Lung microvascular endothelial cell (primary cell): ENCODE results near the gene CDC42EP4. TPM values are rescaled to one million over a fixed set of nuclear protein-coding genes. Genes with fewer than 3 reads are reported as not detected.
A peak's percentile ranks its signal among the peaks of the same experiment; 100 is the strongest.
"Not testable (repeated sequence)": the region's sequence is repeated elsewhere in the genome, so short reads cannot be mapped to it uniquely, and the experiment has no call there.

Source experiments
- DNase-seq, 2 donors: peaks; one replicate each; pipeline versions ENCODE4 v3.0.0 to v3.0.0-alpha.2; 2010; ENCODE audit warnings: low read depth in 2 of 2
- total RNA-seq: library from RNA; depleted of rRNA; stranded (reverse); fragments of >200 nt; gene quantifications from 2 replicates; pipeline ENCODE4 v1.2.1, GENCODE V29; 2014

Gene CDC42EP4
- total RNA-seq, 1 donor from 2014 or later: 3.8 TPM

DNA sequence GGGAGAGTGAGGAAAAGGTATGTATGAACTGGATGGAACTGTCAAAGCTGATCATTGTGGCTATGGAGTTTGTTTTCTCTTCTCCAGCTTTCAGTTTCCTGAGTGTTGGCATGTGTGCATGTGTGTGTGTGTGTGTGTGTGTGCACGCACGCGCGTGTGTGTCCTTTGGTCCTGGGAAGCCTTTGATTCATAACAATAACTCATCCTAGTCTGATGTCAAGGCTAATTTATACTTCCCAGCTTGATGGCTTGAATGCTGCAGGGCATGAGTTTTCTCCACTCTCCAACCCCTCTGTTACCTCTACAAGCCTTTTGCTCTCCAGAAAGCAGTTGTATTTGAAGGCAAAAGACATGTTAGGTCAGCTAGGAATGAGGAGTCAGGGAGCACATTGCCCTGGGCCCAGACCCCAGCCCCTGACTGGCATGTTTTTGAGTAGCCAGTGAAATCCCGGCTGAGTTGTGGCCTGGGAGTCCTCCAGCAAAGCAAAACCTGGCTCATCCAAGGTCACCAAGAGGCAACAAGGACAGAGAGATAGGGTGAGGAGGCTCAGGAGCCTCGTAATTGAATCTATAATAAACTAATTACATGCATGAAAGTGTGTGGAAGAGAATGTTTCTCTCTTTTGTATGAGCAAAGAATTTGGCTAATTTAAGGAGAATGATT, 8.9 kb upstream of the CDC42EP4 start:
- DNase-seq: peak; percentile 8 to 45

DNA sequence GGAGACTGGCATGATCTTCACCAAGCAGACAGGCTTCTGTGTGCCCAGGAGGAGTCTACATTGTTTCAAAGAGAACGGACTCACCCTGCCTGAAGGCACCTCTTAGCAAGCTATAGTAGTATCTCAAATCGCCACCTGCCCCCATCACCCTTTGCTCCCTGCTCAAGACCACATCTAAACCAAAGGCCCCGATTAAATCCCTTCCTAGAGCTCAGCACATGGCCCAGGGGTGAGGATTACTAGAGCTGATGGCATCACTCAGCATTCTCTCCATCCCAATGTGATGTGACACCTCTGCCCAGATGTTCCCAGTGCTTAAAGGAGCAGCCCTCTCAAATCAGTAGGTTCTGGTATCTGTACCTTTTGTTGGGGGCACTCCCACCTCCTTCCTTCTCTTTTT, 8.0 kb upstream of the CDC42EP4 start:
- DNase-seq: no peak

DNA sequence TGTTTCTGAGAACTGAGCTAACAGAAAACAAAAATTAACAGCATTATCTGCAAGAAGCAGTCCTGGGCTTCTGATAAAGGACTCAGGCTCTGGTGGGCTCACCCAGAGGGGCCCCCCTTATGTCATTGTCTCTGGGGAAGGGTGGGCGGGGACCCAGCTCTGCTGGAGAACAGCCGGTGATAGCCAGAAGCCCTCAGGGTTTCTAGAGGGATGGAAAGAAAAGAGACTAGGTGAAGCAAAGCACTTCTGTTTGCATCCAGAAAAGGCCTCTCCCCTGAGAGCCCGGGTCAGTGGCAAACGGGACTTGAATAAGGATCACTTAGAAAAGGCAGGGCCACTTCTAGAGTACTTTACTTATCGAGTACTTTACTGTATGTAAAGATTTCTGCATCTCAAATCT, 7.0 kb upstream of the CDC42EP4 start:
- no peak for DNase-seq

DNA sequence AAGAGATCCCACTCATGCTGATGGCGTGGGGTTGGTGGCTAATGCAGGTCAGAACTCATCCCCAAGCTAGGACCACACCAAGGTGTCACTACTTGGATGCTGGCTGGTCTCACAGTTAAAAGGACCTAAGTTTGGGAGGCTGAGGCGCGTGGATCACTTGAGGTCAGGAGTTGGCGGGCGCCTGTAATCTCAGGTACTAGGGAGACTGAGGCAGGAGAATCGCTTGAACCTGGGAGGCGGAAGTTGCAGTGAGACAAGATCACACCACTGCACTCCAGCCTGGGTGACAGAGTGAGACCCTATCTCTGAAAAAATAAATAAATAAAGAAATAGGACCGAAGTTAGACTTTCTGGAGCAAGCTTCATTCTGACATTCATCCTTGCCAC, 6.6 kb upstream of the CDC42EP4 start:
- no peak for DNase-seq

DNA sequence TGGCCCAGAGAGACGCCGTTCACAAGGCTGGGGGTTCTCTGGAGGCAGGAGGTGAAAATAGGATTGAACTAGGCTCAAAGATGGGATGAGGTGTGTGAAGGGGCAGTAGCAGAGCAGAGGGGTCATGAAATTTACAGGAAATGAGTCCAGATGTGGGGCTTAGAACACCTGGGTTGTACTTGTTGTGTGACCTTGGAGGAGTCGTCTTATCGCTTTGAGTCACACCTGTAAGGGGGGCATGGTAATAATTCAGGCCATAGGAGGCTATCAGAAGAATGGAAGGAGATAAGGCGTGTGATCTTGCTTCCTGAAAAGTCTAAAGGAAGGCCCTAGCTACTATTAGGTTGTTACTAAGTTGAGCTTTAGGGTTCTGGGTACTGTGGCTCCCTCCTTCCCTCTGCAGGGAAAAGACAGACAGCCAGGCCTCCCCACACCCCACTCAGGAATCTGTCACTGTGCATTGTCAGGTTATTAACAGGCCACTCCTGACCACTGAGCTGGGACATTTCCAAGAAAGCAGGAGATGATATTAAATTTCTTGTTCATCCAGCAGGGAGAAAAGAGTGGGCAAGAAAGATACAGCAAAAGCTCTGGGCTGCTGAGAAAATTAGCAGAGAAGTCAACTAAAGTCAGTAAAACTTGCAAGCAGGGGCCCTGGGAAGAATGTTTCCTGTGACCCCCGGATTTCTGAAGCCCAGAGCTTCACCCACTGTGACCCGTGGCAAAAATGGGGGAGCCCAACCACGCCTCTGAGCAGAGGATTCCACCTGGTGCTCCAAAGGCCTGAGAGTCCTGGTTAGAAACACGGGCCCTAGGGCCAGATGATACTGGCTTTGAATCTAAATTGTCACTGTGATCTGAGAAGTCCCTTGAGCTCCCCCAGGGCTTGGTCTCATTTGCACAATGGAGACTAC, 6.0 kb upstream of the CDC42EP4 start:
- no peak for DNase-seq

DNA sequence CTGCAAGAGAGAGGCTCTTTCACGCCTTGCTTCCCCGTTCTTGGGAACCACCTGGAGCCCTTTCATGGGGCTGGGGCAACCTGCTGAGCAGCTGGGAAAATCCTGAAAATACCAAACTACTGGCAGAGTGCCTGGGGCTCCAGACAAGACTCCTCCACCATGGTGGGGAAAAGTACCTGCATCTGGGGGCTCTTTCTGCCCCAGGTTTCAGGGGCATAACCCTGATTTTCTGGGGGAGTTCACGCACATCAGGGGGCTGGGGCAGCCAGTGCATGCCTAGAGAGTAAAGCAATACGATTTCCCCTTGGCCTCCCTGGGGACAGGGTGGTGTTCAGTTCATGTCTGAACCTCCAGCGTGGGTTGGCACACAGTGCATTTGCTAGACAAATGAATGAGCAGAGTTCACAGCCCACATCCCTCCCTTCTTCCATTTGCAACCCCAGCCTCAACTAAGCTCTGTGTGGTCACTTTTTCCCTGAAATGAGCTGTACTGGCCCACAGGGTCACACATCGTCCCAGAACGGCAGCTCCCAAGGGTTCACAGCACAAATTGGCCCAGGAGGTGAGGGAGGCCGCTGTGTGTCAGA, 5.2 kb upstream of the CDC42EP4 start:
- DNase-seq: no peak

DNA sequence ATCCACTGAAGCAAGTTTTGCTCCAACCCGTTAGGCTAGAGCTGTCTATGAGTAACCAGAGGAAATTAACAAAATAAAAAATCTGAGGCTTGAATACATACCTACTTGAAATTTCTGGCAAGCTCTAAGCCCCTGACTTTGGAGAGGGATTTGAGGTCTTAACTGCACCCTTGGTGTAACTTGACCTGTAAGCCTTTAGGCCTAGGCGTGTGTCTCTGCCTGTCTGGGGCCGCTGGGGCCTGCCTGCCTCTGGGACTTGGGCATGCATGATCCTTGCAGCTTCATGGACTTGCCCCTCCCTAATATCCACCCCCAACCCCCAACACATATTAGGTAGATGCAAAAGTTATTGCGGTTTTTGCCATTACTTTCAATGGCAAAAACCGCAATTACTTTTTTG, 3.7 kb upstream of the CDC42EP4 start:
- DNase-seq: no peak

DNA sequence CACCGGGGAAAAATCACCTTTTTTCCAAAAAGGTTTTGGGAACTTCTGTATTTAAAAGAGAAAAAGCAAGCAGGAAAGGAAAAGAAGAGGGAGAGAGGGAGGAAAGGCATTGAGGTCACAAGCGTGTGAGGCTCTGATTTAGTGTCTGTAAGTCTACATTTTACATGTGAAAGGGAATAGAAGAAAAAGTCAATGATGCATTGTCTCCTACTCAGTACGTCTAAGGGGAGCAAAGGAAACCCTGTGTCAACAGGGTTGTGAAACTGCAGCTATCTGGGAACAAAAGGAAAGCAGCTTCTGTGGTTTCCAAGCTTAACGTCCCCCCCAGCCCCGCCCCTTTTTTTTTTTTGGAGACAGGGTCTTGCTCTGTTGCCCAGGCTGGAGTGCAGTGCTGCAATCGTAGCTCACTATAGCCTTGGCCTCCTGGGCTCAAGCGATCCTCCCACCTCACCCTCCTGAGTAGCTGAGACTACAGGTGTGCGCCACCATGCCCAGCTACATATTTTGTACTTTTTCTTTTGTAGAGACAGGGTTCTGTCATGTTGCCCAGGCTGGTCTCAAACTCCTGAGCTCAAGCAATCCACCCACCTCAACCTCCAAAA, 1.8 kb upstream of the CDC42EP4 start:
- DNase-seq: no peak

DNA sequence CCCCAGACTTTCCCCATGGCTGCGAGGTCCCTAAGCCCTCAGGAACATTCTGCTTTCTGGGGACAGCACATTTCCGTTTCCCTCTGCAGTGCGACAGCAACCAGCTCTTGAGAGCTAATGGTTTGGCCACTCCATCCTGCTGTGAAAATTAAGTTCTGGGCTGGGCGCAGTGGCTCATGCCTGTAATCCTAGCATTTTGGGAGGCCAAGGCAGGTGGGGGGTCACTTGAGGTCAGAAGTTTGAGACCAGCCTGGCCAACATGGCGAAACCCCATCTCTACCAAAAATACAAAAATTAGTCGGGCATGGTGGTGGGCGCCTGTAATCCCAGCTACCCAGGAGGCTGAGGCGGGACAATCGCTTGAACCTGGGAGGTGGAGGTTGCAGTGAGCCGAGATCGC, 1.1 kb upstream of the CDC42EP4 start:
- DNase-seq: not testable (repeated sequence)

DNA sequence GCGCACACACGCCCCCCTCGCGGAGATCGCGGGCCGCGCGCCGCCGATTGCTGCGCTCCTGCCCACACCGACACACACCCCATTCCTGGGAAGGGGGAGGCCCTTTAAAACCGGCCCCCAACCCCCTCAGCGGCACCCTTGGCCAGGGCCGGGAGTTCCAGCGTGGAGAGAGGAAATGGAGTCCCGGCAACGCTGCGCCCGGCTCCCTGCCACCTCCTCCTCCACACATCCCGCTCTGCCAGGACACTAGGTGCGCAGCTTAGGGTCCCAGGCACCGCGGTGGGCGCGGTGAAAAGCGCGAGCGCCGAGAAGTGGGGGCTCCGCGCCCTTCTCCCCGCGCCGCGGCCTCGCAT, 397 bp downstream of the CDC42EP4 start:
- DNase-seq: no peak

DNA sequence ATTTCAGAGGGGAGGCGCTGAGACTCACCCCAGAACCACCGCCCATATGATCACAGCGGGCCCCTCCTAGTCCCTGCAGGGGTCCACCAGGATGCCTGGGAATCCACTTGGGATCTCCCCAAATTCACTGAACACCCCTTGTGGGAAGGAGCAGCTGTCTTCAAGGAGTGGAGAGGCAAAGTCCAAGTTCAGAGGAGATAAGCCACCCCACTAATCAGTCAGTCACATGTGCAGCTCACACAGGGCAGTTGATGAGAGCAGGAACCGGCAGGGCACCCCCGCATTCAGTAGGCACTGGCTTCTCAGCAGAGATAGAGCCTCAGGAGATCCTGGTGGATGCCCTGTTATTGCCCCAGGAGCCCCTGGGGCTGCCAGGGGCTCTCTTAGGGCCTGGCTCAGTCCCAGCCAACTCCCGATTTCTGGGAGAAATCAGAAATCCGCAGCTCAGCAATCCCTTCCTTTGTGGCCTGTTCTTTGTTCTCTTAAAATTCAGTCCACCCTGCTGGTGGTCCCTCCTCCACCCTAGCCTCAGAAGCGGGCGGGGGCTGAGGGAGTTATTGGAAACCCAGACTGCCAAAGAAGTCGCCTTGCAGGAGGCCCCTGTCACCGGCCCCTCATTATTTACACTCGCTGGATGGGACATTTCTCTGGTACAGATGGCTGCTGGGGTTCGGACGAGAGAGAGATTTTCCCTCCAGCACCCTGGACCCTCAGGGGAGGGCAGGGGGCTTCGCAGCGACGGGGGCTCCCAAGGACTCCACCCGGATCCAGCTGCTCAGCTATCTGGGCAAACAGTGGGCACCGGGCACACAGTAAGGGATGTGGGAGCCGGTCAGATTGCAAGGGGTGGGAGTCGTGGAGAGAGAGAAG, 1.8 kb downstream of the CDC42EP4 start:
- DNase-seq: no peak

DNA sequence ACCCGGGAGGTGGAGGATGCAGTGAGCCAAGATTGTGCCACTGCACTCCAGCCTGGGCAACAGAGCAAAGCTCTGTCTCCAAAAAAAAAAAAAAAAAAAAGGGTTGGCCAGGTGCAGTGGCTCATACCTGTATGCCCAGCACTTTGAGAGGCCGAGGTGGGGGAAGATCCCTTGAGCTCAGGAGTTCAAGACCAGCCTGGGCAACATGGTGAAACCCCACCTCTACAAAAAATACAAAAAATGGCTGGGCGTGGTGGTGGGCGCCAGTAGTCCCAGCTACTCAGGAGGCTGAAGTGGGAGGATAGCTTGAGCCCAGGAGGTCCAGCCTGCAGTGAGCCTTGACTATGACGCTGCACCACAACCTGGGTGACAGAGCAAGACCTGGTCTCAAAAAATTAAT, 2.8 kb downstream of the CDC42EP4 start:
- DNase-seq: not testable (repeated sequence)

DNA sequence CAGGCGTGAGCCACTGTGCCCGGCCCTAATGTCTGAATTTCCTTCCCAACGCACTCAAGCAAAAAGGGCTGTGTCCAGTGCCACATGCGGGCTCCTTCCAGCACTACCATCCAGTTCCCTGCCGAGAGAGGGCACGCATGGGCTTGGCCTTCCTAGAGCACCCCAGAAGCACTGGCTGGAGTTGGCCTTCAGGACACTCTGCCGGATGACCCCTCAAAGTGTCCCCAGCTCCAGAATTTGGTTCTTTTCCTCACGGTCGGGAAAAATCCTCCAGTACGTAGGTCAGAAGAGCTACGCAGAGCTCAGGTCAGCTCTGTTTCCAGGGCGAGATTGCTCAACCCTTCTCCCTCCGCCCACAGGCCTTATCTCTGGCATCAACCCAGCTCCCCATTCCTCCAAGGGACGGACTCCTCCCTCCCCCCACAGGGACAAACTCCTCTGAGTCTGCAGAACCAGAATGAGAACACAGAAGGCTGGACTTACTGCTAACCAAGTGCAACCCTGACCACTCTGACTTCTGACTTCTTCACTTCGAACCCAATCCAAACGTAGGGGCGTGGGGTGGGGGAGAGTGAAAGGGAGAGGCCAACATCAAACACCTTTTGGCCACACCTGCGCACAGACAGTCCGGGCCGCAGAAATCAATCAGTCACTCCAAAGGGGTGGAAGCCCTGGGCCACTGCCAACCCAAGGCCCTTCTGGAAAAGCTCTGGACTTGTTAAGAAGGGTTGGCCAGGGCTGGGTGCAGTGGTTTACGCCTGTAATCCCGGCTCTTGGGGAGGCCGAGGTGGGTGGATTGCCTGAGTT, 3.6 kb downstream of the CDC42EP4 start:
- DNase-seq: peak in 1 of 2 donors; percentile 81

DNA sequence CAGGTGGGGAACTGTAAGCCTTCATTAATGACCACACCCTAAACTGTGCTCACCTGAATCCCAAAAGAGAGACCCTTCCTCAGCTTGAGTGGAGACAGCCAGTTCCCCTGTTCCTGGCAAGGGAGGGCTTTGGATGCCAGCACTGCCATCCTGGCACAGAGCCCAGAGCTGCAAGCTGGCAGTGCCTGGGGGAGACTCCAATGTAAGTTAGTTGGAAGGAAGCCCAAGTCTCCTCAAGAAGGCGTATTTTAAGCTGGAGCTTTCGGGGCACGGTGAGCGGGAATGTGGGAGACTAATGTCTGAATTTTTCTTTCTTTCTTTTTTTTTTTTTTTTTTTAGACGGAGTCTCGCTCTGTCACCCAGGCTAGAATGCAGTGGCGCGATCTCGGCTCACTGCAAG, 4.7 kb downstream of the CDC42EP4 start:
- DNase-seq: no peak

DNA sequence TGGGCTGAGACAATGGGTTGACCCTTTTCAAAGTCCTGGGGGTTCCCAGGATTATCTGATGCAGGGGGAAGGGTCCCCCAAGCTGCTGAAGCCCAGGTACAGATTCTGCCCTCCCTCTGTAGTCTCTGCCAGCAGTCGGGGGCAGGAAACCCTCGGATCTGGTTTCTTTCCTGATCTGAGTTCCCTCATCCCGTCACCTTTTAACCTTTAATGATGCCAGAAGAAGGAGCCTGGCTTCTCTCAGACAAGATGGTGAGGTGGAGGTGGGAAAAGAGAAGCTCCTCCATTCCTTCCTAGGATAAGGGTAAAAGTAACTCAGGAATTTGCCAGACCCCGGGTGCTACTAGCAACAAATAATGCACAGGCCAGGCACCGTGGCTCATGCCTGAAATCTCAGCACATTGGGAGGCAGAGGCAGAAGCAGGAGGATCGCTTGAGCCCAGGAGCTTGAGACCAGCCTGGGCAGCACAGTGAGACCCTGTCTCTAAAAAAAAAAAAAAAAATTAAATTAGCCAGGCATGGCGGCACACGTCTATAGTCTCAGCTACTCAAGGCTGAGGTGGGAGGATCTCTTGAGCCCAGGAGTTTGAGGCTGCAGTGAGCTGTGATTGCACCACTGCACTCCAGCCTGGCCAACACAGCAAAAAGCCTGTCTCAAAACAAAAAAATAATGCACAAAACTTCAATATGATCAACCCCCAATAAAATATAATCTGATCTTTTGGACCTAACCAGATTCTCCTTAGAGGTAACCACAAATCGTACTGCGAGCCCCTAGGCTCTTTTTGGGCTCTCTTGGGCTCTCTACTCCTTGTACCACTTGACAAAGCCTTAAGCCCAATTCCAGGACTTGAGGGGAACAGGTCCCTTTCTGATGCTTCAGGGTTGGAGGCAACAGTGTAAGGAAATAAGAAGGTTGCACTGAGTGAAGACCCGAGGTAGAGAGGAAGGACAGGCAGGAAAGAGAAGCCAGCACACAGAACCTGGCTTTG, 5.7 kb downstream of the CDC42EP4 start:
- DNase-seq: no peak

DNA sequence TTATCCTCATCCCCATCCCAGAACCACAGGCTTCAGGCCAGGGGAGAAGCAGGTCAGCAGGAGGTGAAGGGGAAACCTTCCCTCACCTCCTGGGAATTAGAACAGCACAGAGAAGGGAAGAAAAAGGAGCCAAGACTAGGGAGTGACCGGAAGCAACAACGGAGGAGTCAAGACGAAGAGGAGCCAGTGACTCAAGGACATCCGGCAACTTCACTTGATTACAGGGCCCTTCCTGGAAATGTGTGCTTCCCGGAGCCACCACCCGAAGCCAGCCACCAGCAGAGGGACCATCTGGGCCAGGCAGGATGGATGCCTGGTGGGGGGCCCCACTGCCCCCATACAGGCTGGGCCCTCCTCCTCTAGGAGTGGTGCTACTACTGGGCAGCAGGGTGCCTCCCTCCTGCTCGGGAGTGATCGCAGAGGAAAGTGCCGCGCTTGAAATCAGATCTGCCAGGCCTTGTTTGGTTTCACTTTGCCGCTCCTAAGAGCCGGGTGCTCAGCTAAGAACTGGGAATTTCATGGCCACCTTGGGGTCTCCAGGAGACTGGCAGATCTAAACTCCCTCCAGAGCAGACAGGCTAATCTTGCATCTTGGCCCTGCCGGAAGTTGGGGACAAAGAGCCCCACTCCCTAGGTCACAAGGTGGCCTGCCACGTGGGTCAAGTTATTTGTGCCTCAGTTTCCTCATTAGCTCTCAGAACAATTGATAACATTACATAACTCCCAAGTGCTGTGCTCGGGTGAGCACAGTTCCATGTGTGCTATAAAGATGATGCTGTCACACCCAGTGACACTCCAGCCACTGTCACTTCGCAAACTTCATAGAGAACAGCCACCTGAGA, 6.6 kb downstream of the CDC42EP4 start:
- DNase-seq: peak; percentile 67 to 86

DNA sequence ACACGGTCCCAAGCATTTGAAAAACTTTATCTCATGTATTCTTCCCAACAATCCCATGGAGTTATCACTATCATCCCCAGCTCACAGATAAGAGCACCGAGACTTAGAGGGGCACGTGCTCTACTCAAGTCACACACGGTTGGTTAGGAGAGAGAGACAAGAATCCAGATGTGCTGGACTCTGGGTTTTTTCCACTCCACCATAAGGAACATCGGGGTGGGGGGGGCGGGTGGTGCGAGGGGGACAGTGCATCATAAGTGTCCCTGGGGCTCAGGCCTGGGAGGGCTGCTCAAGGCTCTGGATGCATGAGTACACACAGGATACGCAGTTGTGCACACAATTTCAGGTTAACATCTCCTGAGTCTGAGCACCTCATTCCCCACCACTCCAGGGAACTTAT, 7.4 kb downstream of the CDC42EP4 start:
- no peak for DNase-seq

DNA sequence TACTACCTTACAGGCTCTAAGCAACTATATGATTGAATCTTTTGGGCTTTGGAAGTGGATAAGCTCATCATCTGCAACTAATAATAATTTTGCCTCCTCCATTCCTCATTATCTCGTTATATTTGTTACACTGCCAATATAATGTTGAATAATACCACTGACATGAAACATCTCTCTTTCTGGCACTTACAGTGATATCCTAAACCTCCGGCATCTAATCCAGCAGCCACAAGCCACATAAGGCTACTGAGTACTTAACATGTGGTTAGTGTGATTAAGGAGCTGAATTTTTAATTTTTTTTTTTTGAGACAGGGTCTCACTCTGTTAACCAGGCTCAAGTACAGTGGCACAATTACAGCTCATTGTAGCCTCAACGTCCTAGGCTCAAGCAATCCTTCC, 9.6 kb downstream of the CDC42EP4 start:
- DNase-seq: no peak
